ENCODE data around the gene ZFPM1. TPM values are rescaled to one million over a fixed set of nuclear protein-coding genes. Genes with fewer than 3 reads are reported as not detected.

ZFPM1 gene
- polyA plus RNA-seq, 1 experiment = 0.22 TPM

GRCh38 chr16:88451586-88452481 is 1.2 kb upstream of the ZFPM1 start:
- H3K27me3 ChIP-seq (ENCODE audit: control insufficient read depth, insufficient read depth, low read length) = no peaks in the 10 kb centered on the region; the same call in 1 of the 2 replicates
- no peak for DNase-seq (ENCODE audit: low read depth)
- no peak overlapping the region for H3K4me3 ChIP-seq (ENCODE audit: low read depth, low read length)
- TF ChIP-seq CTCF (IDR thresholded peaks at IDR 0.05; ENCODE audit: insufficient read depth, low read depth, low read length) = no peak
- POLR2A ChIA-PET = no interaction called here
- CTCF ChIA-PET = interaction anchor here (3.6 kb wide), 1 partner anchor 14 kb away, joined by 9 read pairs; no protein-coding TSS in a partner anchor
- no peaks in the 10 kb centered on the region for H3K36me3 ChIP-seq (ENCODE audit: control insufficient read depth, insufficient read depth, low read length)

GRCh38 chr16:88452482-88453216 is 431 bp upstream of the ZFPM1 start:
- peak overlapping the region; percentile 66 for H3K4me3 ChIP-seq (ENCODE audit: low read depth, low read length)
- ChIA-PET CTCF (no interaction called here), POLR2A (interaction anchor here (0.6 kb wide), 1 partner anchor 117 kb away, joined by 6 read pairs; the partner anchor contains the start of gene ZC3H18)
- TF ChIP-seq CTCF (IDR thresholded peaks at IDR 0.05; ENCODE audit: insufficient read depth, low read depth, low read length) = no peak
- no peaks in the 10 kb centered on the region for H3K27me3 ChIP-seq (ENCODE audit: control insufficient read depth, insufficient read depth, low read length)
- no peaks in the 10 kb centered on the region for H3K36me3 ChIP-seq (ENCODE audit: control insufficient read depth, insufficient read depth, low read length)
- peak; percentile 62 for DNase-seq (ENCODE audit: low read depth)

- CTCF ChIA-PET = interaction anchor here (1.0 kb wide), 1 partner anchor 109 kb away, joined by 3 read pairs; no protein-coding TSS in a partner anchor
- no peak for DNase-seq (ENCODE audit: low read depth)
- Histone ChIP-seq H3K27me3 (ENCODE audit: control insufficient read depth, insufficient read depth, low read length) (no peaks in the 10 kb centered on the region), H3K36me3 (ENCODE audit: control insufficient read depth, insufficient read depth, low read length) (no peaks in the 10 kb centered on the region), H3K4me3 (ENCODE audit: low read depth, low read length) (peak overlapping the region; percentile 50)
- TF ChIP-seq CTCF (IDR thresholded peaks at IDR 0.05; ENCODE audit: insufficient read depth, low read depth, low read length) = no peak
- POLR2A ChIA-PET = no interaction called here
Observed at GRCh38 chr16:88453611-88454522, 787 bp downstream of the ZFPM1 start.

- POLR2A ChIA-PET = no interaction called here
- no peak for TF ChIP-seq CTCF (IDR thresholded peaks at IDR 0.05; ENCODE audit: insufficient read depth, low read depth, low read length)
- DNase-seq (ENCODE audit: low read depth) = no peak
- Histone ChIP-seq H3K27me3 (ENCODE audit: control insufficient read depth, insufficient read depth, low read length) (no peaks in the 10 kb centered on the region), H3K4me3 (ENCODE audit: low read depth, low read length) (peak overlapping the region; percentile 50), H3K36me3 (ENCODE audit: control insufficient read depth, insufficient read depth, low read length) (no peaks in the 10 kb centered on the region)
- CTCF ChIA-PET = interaction anchor here (0.6 to 1.0 kb wide), 2 partner anchors 108 to 465 kb away, joined by 3 read pairs; no protein-coding TSS in a partner anchor
Observed at GRCh38 chr16:88454523-88454947, 1.5 kb downstream of the ZFPM1 start.
